Measurements from ENCODE around the gene GARNL3. TPM values are rescaled to one million over a fixed set of nuclear protein-coding genes. Genes with fewer than 3 reads are reported as not detected.

GARNL3 gene
- total and polyA plus RNA-seq, 8 donors: 2.3 to 7.1 (median 3.4) TPM

GRCh38 chr9:127223810-127224177 is 40.8 kb upstream of the GARNL3 start:
- H3K27ac ChIP-seq: no peak overlapping the region
- FAIRE-seq: no peak
- no peaks in the 10 kb centered on the region for H3K9me3 ChIP-seq
- peak in 1 of 4 donors; percentile 0 for ATAC-seq
- H3K36me3 ChIP-seq: no peaks in the 10 kb centered on the region
- H3K27me3 ChIP-seq: no peaks in the 10 kb centered on the region
- DNase-seq: peak in 2 of 6 donors; percentile 49 to 71
- peak overlapping the region in 2 of 4 donors; percentile 44 to 56 for H3K4me3 ChIP-seq
- intact Hi-C loops (cut with DNase I): no loop called here
- no peak for TF ChIP-seq CTCF (IDR thresholded peaks at IDR 0.05)
- H3K4me1 ChIP-seq: peaks cover 0 to 5% (median 0%) of the 10 kb centered on the region in 3 donors
- WGBS, 2 donors: 17 to 21% methylated on average over 8 of the region's 8 CpGs

- peak; percentile 85 to 96 (median 92) for DNase-seq
- no peaks in the 10 kb centered on the region for H3K27me3 ChIP-seq
- peak overlapping the region; percentile 24 to 56 (median 38) for H3K4me3 ChIP-seq
- no peaks in the 10 kb centered on the region for H3K9me3 ChIP-seq
- H3K36me3 ChIP-seq: no peaks in the 10 kb centered on the region
- WGBS, 2 donors: 0 to 2% methylated on average over 41 to 56 of the region's 56 CpGs
- intact Hi-C loops (cut with DNase I): no loop called here
- TF ChIP-seq CTCF (IDR thresholded peaks at IDR 0.05): no peak
- no peak for FAIRE-seq
- H3K4me1 ChIP-seq: peaks cover 0 to 5% (median 0%) of the 10 kb centered on the region in 3 donors
- H3K27ac ChIP-seq: peak overlapping the region in 2 of 4 donors; percentile 44 to 55
- ATAC-seq: peak; percentile 72 to 87 (median 80)
Observed at GRCh38 chr9:127224178-127224882, 40.2 kb upstream of the GARNL3 start.

DNA sequence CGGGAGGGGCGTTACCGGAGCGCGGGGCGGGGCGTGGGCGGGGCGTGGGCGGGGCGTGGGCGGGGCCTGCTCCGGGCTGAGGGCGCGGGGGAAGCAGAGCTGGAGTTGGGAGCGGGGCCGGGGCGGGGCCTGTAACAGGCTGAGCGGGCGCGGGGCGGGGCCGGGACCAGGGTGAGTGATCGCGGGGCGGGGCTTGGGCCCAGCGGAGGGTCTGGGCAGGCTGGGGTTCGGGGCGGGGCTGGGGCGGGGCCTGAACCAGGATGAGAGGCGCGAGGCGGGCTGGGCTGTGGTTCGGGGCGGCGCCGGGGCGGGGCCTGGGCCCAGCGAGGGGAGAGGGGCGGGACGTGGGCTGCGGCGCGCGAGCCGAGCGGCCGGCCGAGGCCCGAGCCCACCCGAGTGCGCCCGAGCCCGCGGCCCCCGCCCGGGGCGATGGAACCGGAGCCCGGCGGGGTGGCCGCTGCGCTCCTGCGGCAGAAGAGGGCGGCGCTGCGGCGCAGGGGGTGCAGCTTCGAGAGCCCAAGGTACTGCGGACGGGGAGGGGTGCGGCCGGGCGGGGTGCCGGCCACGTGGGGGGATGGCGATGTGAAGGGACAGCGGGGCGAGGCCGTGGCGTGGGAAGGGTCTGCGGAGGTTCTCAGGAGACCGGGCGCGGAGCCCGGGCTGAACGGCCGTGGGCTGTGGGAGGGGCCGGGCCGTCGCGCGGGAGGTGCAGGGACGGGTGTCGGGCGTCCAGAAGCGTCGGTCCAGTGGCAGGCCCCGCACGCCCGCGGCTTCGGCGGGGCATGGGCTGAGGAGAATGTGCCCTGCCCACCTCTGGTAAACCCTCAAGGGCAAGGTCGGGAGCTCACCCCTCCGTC is 39.5 kb upstream of the GARNL3 start:
- intact Hi-C loops (cut with DNase I): no loop called here
- H3K36me3 ChIP-seq: no peaks in the 10 kb centered on the region
- H3K9me3 ChIP-seq: no peaks in the 10 kb centered on the region
- 1% methylated on average over 34 to 106 of the region's 106 CpGs for WGBS, 2 donors
- TF ChIP-seq CTCF (IDR thresholded peaks at IDR 0.05): no peak
- no peak for FAIRE-seq
- peak overlapping the region; percentile 56 to 75 (median 67) for H3K4me3 ChIP-seq
- peak; percentile 93 to 99 (median 97) for DNase-seq
- peaks cover 0 to 5% (median 0%) of the 10 kb centered on the region in 3 donors for H3K4me1 ChIP-seq
- peak; percentile 87 to 93 (median 90) for ATAC-seq
- H3K27ac ChIP-seq: peak overlapping the region in 2 of 4 donors; percentile 44 to 55
- no peaks in the 10 kb centered on the region for H3K27me3 ChIP-seq

DNA sequence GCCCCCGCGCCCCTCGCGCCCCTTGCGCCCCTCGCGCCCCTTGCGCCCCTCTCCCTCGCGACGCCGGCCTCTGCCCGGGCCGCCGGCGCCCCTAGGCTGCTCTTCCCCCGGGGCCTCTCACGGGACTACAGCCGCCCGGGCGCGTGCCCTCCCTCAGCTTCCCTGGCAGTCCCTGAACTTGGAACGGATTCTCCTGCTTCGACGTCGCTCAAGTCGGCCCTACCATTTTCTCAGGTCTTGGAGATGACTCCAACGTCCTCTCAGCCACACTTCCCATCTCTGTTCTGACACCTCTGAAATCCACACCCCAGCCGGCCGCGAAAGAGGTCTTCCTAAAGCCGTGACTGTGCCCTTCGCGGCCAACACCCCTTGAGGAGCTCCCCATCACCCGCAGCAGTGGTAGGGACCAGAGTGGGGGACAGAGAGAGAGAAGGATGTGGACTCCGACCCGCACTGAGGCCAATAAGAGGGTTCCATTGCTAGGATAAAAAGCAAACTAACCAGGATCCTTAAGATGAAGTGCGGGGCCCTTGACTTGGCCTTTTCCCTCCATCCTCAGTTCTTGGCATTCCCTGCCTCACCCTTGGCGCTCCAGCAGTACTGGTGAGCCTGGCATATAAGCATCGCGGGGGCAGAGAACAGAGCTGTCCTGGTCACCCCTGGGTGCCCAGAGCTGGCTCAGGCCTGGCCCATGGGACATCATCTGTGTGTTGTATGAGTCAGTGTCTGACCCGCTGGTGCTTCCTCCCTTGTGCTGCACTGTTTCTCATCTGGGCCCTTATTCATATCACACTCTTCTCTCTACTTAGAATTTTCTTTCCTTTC is 38.6 kb upstream of the GARNL3 start:
- FAIRE-seq: no peak
- WGBS, 2 donors: 32 to 36% methylated on average over 37 to 42 of the region's 42 CpGs
- TF ChIP-seq CTCF (IDR thresholded peaks at IDR 0.05): no peak

More for the DNA sequence above, 38.6 kb upstream of the GARNL3 start:
- DNase-seq (no peak), ATAC-seq (no peak)
- Histone ChIP-seq H3K27ac (no peak overlapping the region), H3K4me1 (peaks cover 0 to 5% (median 0%) of the 10 kb centered on the region in 3 donors), H3K4me3 (peak overlapping the region in 3 of 4 donors; percentile 56 to 75 (median 65)), H3K36me3 (no peaks in the 10 kb centered on the region), H3K9me3 (no peaks in the 10 kb centered on the region), H3K27me3 (no peaks in the 10 kb centered on the region)
- intact Hi-C loops (cut with DNase I): no loop called here

Data from pancreas (tissue), 10 donors.